Muscle of leg (tissue), 11 donors: ENCODE data around the gene RSPO1. TPM values are rescaled to one million over a fixed set of nuclear protein-coding genes. Genes with fewer than 3 reads are reported as not detected.

Experiments used
- DNase-seq: peaks from one replicate; pipeline ENCODE4 v3.0.0; 2013
- H3K27ac ChIP-seq: one replicate; pipeline ENCODE4 v1.5.1; 2013; ENCODE audit warnings: mild to moderate bottlenecking, low read length, control low read depth
- H3K27me3 ChIP-seq: one replicate; pipeline ENCODE4 v1.6.1; 2013; ENCODE audit warnings: low read length; ENCODE audit not compliant: control insufficient read depth, insufficient read depth
- H3K36me3 ChIP-seq: one replicate; pipeline ENCODE4 v1.6.1; 2013; ENCODE audit warnings: low read length; ENCODE audit not compliant: control insufficient read depth, insufficient read depth
- H3K4me1 ChIP-seq: one replicate; pipeline ENCODE4 v1.6.1; 2013; ENCODE audit warnings: low read length; ENCODE audit not compliant: control insufficient read depth, insufficient read depth
- H3K4me3 ChIP-seq: one replicate; pipeline ENCODE4 v1.5.1; 2013; ENCODE audit warnings: low read length, control low read depth
- H3K9me3 ChIP-seq: replicated peaks from 2 replicates; pipeline ENCODE4 v1.6.1; 2013; ENCODE audit warnings: low read depth, low read length; ENCODE audit not compliant: control insufficient read depth
- WGBS: methylation state at CpG from one replicate; pipeline ENCODE4 v1.1.5; 2013; ENCODE audit warnings: missing lambda C conversion rate; ENCODE audit not compliant: insufficient coverage; 5-methylcytosine and 5-hydroxymethylcytosine counted together
- polyA plus RNA-seq, 8 donors: library from polyadenylated mRNA; unstranded; fragments of 120-200 nt; gene quantifications; one replicate each; pipeline versions ENCODE4 v1.2.1 to v1.2.3, GENCODE V29; 2013; ENCODE audit warnings: inconsistent platforms in 1 of 8, low replicate concordance in 1 of 8; ENCODE audit not compliant: insufficient read length in 8 of 8, insufficient read depth in 1 of 8
- total RNA-seq: library from RNA; stranded (reverse); fragments of 120-200 nt; gene quantifications from one replicate; pipeline ENCODE4 v1.2.4, GENCODE V29; 2013

The RSPO1 gene
- total and polyA plus RNA-seq, 9 donors = 0.05 to 2.0 (median 0.07) TPM; not detected in 5

GRCh38 chr1:37636435-37636834 lies 1.7 kb upstream of the RSPO1 start:
- Histone ChIP-seq H3K4me3 (no peak overlapping the region), H3K4me1 (peaks cover 7% of the 10 kb centered on the region), H3K27ac (no peak overlapping the region), H3K36me3 (no peaks in the 10 kb centered on the region), H3K27me3 (peaks cover 80% of the 10 kb centered on the region), H3K9me3 (no peaks in the 10 kb centered on the region)
- DNase-seq = no peak
- WGBS = 75% methylated on average over 5 of the region's 6 CpGs

- Histone ChIP-seq H3K9me3 (no peaks in the 10 kb centered on the region), H3K4me3 (no peak overlapping the region), H3K4me1 (peaks cover 7% of the 10 kb centered on the region), H3K27ac (no peak overlapping the region), H3K36me3 (no peaks in the 10 kb centered on the region), H3K27me3 (peaks cover 87% of the 10 kb centered on the region)
- 4% methylated on average over 26 of the region's 26 CpGs for WGBS
- no peak for DNase-seq
Measured at GRCh38 chr1:37634992-37635902, 555 bp upstream of the RSPO1 start.

- whole genome bisulfite sequencing = 2% methylated on average over 20 of the region's 20 CpGs
- H3K36me3 ChIP-seq = no peaks in the 10 kb centered on the region
- H3K27ac ChIP-seq = no peak overlapping the region
- peaks cover 7% of the 10 kb centered on the region for H3K4me1 ChIP-seq
- H3K9me3 ChIP-seq = no peaks in the 10 kb centered on the region
- no peak overlapping the region for H3K4me3 ChIP-seq
- H3K27me3 ChIP-seq = peaks cover 92% of the 10 kb centered on the region
- DNase-seq = no peak
Measured at GRCh38 chr1:37633938-37634243, 801 bp downstream of the RSPO1 start.

- H3K27me3 ChIP-seq = peaks cover 90% of the 10 kb centered on the region
- no peak overlapping the region for H3K27ac ChIP-seq
- H3K4me1 ChIP-seq = peaks cover 7% of the 10 kb centered on the region
- H3K9me3 ChIP-seq = no peaks in the 10 kb centered on the region
- no peak overlapping the region for H3K4me3 ChIP-seq
- no peak for DNase-seq
- no peaks in the 10 kb centered on the region for H3K36me3 ChIP-seq
- under 1% methylated on average over 25 of the region's 31 CpGs for WGBS
Measured at GRCh38 chr1:37633040-37633937, 1.4 kb downstream of the RSPO1 start.

- H3K4me1 ChIP-seq = peaks cover 7% of the 10 kb centered on the region
- no peaks in the 10 kb centered on the region for H3K9me3 ChIP-seq
- no peak for DNase-seq
- no peaks in the 10 kb centered on the region for H3K36me3 ChIP-seq
- 0% methylated on average over 2 of the region's 5 CpGs for WGBS
- H3K4me3 ChIP-seq = no peak overlapping the region
- peaks cover 89% of the 10 kb centered on the region for H3K27me3 ChIP-seq
- no peak overlapping the region for H3K27ac ChIP-seq
Measured at GRCh38 chr1:37631036-37631435, 3.7 kb downstream of the RSPO1 start.

GRCh38 chr1:37630426-37631028 lies 4.2 kb downstream of the RSPO1 start:
- DNase-seq = no peak
- Histone ChIP-seq H3K4me1 (peaks cover 7% of the 10 kb centered on the region), H3K36me3 (no peaks in the 10 kb centered on the region), H3K9me3 (no peaks in the 10 kb centered on the region), H3K27me3 (peaks cover 86% of the 10 kb centered on the region), H3K4me3 (no peak overlapping the region), H3K27ac (no peak overlapping the region)
- WGBS = 28% methylated on average over 7 of the region's 15 CpGs

- no peak overlapping the region for H3K27ac ChIP-seq
- no peaks in the 10 kb centered on the region for H3K9me3 ChIP-seq
- 52% methylated on average over 4 of the region's 7 CpGs for WGBS
- H3K27me3 ChIP-seq = peaks cover 79% of the 10 kb centered on the region
- H3K36me3 ChIP-seq = no peaks in the 10 kb centered on the region
- DNase-seq = no peak
- no peak overlapping the region for H3K4me3 ChIP-seq
- H3K4me1 ChIP-seq = peaks cover 5% of the 10 kb centered on the region
Measured at GRCh38 chr1:37629726-37630425, 4.8 kb downstream of the RSPO1 start.

GRCh38 chr1:37629008-37629407 lies 5.7 kb downstream of the RSPO1 start:
- H3K36me3 ChIP-seq = no peaks in the 10 kb centered on the region
- H3K27ac ChIP-seq = no peak overlapping the region
- H3K27me3 ChIP-seq = peaks cover 72% of the 10 kb centered on the region
- no peak for DNase-seq
- no peak overlapping the region for H3K4me3 ChIP-seq
- H3K4me1 ChIP-seq = peaks cover 3% of the 10 kb centered on the region
- H3K9me3 ChIP-seq = no peaks in the 10 kb centered on the region

- Histone ChIP-seq H3K4me3 (no peak overlapping the region), H3K27me3 (peaks cover 64% of the 10 kb centered on the region), H3K36me3 (no peaks in the 10 kb centered on the region), H3K4me1 (no peaks in the 10 kb centered on the region), H3K9me3 (no peaks in the 10 kb centered on the region), H3K27ac (no peak overlapping the region)
- 70% methylated on average over 2 of the region's 8 CpGs for WGBS
- DNase-seq = no peak
Measured at GRCh38 chr1:37628026-37628556, 6.6 kb downstream of the RSPO1 start.
